Measurements from ENCODE around the gene ELOVL6.

GRCh38 chr4:110208419-110208818 lies 10.0 kb upstream of the ELOVL6 start:
- no peak for TF ChIP-seq CTCF (IDR thresholded peaks at IDR 0.05)
- TF ChIP-seq POLR2A (IDR thresholded peaks at IDR 0.05) = no peak

All from testis (tissue), 2 donors.